Measurements from ENCODE around the gene MFAP2.
"Not testable (repeated sequence)": the region's sequence is repeated elsewhere in the genome, so short reads cannot be mapped to it uniquely, and the experiment has no call there.

The MFAP2 gene

DNA sequence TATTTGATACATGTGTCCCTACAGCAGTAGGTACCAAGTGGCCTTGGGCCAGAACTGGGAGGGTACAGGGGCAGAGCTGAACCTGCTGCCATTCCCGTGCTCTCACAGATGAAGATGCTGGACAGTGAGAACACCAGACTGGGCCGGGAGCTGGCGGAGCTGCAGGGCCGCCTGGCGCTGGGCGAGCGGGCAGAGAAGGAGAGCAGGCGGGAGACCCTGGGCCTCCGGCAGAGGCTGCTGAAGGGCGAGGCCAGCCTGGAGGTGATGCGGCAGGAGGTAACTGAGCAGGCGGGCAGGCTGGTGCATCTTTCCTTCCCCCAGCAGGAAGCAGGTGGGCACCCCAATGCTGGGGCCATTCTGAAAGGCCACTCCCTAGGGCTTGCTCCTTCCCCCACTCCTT is 21.9 kb downstream of the MFAP2 start:
- no peak for DNase-seq

DNA sequence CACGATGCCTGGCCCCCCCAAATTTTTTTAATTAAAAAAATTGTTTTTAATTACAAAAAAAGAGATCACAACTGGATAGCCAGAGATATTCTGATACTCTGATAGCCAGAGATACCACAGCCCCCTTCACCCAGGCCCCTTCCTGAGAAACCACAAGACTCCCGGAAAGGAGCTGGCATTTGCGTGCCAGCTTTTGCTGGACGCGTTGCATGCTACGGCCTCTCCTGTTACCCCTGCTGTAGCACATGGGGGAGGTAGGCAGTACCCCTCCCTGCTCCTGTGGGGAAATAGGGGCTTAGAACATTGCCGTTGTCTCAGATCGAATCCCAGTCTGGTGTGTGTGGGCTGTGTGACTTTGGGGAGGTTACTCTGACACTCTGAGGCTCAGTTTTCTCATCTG is 22.7 kb downstream of the MFAP2 start:
- no peak for DNase-seq

DNA sequence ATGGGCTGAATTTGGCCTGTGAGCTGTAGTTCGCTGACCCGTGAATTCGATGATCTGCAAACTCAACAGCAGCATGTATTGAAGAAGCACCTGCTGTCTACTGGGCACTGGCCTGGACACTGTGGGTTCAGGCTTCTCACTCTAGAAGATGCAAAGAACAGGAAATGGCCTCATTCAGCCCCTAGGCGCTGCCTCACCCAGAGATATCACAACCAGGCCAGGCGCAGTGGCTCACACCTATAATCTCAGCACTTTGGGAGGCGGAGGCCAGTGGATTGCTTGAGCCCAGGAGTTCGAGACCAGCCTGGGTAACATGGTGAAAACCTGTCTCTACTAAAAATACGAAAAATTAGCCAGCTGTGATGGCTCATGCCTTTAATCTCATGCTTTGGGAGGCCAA is 23.6 kb downstream of the MFAP2 start:
- no peak for DNase-seq

DNA sequence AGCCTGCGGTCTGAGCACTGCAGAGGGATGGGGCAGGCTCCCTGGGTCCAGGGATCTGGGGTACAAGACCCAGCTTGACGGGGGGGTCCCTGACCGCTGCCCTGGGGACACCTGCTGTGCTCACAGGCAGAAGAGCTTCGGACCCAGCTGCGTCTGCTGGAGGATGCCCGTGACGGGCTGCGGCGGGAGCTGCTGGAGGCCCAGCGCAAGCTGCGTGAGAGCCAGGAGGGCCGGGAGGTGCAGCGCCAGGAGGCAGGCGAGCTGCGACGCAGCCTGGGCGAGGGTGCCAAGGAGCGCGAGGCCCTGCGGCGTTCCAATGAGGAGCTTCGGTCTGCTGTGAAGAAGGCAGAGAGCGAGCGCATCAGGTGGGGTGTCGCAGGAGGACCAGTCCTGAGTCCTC is 25.2 kb downstream of the MFAP2 start:
- DNase-seq = no peak

DNA sequence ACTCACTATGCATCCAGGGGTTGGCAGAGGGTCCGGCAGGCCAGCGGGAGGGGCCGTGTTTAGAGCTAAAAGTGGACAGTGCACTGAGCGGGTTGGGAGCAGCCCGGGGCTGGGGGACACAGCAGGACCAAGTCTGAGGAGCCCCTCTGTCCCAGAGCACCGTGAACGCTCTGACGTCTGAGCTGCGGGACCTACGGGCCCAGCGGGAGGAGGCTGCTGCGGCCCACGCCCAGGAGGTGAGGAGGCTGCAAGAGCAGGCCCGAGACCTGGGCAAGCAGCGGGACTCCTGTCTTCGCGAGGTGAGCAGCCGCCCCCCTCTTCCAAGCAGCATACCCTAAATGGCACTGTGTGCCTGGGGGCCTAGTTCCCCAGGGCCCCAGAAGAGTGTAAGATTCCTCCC is 25.8 kb downstream of the MFAP2 start:
- no peak for DNase-seq

DNA sequence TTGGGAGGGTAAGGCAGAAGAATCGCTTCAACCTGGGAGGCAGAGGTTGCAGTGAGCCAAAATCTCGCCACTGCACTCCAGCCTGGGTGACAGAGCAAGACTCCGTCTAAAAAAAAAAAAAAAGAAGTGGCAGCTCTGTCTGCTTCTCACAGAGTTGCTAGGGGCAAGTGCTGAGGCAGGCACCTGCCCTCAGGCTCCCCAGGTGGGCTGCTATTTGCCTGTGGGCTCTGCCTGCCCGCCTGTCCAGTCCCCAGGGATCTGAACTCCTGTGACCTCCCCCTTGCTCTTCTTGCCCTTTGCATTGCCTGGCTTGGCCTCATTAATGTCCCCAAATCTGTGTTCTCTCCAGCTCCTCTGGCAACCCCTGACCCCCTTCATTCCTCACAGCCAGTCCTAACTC is 28.0 kb downstream of the MFAP2 start:
- not testable (repeated sequence) for DNase-seq

DNA sequence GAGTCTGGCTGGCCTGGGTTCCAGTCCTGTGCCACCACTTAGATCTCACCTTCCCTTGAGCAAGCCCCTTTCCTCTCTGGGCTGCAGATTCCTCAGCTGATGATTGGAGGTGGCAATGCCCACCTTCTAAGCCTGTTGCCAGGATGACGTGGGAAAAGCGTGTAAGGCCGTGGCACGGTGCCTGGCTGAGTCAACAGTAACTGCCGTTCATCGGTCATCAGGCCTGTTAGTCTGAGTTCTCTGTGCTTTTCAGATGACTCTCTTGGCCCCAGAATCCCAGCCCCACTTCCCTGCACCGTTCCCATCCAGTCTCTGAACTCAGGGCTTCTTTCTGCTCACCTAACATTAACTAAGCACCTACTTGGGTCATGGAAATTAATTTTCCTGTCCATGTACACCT is 31.4 kb downstream of the MFAP2 start:
- DNase-seq = not testable (repeated sequence)

DNA sequence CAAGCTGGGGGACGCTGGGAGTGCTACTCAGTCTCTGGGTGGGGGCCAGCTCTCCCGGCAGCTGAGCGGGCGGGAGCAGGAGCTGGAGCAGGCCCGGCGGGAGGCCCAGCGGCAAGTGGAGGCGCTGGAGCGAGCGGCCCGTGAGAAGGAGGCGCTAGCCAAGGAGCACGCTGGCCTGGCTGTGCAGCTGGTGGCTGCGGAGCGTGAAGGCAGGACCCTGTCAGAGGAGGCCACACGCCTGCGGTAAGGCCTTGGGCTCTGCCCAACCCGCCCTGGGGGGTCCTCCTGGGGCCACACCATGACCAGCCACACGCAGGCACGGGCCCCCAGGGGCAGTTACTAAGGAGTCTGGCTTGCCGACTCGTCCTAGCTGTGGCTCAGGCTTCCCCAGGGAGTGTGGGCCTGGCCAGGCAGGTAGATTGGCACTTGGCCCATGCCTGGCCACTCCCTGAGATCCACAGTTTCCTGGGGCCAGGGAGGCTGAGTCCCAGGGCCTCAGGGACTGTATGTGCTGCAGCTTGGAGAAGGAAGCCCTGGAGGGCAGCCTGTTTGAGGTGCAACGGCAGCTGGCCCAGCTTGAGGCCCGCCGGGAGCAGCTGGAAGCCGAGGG is 32.0 kb downstream of the MFAP2 start:
- not testable (repeated sequence) for DNase-seq

DNA sequence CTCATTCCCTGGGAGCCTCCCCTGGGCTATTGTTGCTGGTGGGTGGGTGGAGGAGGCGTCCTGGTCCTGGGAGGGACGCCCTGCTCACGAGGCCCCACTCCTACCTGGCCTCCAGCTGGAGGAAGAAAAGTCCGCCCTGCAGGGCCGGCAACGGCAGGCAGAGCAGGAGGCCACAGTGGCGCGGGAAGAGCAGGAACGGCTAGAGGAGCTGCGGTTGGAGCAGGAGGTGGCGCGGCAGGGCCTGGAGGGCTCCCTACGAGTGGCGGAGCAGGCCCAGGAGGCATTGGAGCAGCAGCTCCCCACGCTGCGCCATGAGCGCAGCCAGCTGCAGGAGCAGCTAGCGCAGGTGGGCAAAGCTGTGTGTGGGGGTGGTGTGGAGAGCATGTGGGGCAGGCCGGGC is 33.8 kb downstream of the MFAP2 start:
- DNase-seq = no peak

DNA sequence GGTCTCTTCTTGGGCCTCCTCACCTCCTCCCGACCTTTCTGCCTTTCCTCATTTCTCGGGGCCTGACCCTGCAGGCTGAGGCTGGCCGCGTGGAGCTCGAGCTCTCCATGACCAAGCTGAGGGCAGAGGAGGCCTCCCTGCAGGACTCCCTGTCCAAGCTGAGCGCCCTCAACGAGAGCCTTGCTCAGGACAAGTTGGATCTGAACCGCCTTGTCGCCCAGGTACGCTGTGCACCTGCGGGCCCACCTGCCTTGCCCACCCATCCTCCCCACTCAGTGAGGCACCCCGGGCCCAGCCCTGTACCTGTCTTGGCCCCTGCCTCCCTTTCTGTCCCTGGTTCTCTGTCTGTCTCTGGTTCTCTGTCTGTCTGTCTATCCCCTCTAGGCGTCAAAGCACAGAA is 34.2 kb downstream of the MFAP2 start:
- not testable (repeated sequence) for DNase-seq

DNA sequence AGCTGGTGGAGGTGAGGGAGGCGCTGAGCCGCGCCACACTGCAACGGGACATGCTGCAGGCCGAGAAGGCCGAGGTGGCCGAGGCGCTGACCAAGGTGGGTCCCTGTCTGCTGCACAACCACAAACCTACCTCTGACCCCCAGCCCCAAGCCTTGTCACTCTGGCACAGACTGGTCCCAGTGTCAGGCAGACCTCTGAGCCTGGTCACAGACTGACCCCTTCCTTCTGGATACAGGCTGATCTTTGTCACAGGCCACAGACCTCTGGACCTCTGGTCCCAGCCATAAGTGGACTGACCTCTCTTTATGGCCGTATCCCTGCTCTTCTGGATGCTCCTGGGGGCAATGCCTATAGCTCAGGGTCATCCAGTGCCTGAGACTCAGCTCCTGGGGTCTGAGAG is 34.9 kb downstream of the MFAP2 start:
- not testable (repeated sequence) for DNase-seq

DNA sequence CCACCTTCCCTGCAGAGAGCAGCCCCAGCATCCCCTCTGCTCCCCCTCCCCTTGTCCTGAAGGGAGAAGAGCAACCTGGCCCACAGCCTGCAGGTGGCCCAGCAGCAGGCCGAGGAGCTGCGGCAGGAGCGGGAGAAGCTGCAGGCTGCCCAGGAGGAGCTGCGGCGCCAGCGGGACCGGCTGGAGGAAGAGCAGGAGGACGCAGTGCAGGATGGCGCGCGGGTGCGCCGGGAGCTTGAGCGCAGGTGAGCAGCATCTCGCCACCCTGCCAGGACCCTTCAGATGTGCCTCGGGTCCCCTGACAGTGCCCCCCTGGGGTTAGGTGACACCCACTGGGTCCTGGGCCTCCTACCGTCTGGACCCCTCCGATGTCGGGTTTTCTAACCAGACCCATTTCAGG is 36.4 kb downstream of the MFAP2 start:
- no peak for DNase-seq

DNA sequence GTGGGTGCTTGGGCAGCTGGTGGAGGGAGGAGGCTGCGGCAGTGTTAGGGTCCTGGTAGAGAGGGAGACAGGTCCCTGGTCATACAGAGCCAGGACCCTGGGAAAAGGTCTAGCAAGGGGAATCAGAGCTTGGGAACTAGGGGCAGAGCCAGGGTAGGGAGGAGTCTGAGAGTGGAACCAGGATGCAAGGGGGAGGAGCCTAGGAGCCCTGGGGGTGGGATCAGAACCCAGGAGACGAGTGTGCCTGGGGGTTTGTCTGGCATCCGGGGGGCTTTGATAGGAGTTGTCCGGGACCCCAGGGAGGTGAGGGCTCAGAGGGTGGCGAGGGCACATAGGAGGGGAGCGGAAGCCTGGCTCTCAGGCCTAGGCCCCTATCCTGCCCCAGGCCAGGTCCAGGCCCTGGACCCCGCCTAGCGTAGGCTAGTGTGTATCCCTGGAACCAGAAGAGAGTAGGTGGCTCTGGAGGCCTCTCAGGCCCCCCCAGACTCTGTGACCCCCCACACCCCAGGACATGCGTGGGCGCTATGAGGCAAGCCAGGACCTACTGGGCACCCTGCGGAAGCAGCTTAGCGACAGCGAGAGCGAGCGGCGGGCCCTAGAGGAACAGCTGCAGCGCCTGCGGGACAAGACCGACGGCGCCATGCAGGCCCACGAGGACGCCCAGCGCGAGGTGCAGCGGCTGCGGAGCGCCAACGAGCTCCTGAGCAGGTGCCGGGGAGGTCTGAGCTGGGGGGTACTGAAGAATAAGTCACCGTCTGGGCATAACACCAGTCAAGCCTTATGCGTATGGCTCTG is 40.8 kb downstream of the MFAP2 start:
- DNase-seq = not testable (repeated sequence)

DNA sequence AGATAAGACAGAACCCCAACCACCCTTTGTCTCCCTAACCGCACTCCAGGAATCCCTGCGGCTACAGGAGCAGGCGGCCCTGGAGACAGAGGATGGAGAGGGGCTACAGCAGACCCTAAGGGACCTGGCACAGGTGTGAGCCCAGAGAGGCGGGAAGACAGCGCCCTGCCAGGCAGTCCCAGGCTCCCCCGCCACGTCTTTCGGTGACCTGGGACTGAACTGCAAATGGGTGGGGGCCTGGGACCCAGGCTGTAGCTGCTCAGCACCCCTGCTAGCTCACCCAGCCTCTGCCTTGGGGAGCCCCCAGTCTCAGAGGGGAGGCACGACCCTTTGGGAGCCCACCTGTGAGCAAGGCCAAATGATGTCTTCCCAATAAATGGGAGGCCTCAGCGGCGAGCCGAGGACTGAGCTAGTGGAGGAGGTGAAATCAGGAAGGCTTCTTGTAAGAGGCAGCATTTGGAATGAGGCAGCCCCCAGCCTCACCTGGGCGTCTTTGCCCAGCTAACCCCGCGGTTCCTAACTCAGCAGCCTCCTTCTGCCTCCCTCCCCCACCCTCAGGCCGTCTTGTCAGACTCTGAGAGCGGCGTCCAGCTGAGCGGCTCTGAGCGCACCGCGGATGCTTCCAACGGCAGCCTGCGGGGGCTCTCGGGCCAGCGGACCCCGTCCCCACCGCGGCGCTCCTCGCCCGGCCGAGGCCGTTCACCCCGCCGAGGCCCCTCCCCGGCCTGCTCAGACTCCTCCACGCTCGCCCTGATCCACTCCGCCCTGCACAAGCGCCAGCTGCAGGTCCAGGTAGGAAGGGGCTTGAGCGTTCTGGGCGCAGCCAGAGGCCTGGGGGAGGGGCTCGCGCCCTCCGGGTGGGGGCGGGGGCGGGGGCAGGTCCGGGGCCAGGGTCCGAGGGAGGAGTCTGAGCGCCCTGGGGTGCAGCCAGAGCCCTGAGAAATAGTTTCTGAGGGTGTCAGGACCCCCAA is 41.8 kb downstream of the MFAP2 start:
- DNase-seq = no peak

DNA sequence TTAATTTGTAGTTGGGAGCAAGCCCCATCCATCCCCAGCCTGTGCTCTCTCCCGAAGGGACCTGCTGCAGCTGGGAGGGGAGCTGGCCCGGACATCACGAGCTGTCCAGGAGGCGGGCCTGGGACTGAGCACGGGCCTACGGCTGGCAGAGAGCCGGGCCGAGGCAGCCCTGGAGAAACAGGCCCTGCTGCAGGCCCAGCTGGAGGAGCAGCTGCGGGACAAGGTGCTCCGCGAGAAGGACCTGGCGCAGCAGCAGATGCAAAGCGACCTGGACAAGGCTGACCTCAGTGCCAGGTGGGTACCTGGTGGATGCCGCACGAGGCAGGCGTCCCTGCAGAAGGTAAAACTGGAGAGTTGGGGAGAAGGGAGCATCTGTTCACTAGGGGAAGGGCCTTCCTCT is 43.8 kb downstream of the MFAP2 start:
- not testable (repeated sequence) for DNase-seq

DNA sequence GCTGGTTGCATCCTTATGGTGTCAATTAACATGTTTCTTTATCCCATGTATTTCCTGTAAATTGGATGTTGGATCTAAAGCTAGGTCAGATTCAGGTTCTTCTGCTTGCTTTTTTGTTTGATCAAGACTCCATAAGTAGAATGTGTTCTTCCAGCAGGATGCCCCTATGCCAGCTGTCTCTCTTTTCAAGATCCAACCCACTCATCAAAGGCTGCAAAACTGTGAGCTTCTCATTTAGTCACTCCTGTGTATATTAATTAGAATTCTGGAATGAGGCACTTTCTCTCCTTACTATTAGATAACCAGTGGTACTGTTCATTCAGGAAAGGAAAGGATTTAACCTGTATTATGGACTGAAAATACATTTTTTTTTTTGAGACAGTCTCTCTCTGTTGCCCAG is 46.5 kb downstream of the MFAP2 start:
- DNase-seq = not testable (repeated sequence)

DNA sequence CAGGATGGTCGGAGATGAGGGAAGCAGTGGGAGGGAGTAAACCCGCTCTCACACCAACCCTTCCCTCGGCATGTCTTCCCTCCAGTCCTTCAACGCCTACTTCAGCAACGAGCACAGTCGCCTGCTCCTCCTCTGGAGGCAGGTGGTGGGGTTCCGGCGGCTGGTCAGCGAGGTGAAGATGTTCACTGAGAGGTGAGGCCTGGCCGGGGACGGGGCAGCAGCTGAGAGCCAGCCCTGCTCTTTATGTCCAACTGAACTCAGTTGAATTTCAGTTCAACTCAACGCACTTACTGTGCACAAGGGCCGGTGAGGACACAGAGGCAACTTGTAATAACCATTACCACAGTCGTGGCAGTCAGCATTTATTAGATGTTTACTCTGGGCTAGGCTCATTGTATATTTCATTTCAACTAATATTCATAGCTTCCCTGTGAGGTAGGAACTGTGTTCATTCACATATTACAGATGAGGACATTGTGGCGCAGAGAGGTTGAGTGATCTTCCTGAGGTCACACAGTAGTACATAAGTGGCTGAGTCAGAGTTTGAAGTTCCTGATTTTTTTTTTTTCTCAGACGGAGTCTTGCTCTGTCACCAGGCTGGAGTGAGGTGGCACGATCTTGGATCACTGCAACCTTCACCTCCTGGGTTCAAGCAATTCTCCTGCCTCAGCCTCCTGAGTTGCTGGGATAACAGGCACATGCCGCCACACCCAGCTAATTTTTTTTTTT is 49.0 kb downstream of the MFAP2 start:
- DNase-seq = not testable (repeated sequence)

DNA sequence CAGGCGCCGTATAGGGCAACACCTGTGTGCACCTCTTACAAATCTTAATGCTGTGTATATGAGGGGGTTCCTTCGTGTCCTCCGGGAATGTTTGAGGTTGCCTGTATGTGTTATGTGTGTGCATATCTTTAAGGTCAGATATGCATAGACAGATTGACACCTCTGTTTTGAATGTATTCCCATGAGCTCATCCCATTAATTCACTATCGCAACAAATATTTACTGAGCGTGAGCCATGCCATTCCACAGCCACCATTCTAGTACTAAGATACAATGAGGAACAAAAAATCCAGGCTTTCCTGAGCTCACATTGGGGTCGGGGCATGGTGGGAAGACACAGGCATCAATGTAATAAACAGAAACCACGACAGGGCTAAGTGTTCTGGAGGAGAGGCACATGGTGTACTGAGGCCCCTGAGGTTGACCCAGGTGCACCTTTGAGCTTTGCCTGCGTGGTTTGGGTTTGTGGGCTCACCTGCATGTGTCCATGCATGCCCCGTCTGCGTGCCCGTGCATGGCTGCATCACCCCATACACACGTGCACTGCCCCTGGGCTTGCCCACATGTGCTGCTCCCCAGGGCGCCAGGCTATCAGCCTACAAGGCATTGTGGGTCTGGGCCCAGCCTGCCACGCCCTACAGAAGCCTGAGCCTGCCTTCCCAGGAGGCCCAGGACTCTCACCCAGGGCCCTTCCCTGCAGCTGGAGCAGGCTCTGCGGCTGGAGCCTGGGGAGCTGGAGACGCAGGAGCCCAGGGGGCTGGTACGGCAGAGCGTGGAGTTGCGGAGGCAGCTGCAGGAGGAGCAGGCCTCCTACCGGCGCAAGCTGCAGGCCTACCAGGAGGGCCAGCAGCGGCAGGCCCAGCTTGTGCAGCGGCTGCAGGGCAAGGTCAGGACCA is 51.0 kb downstream of the MFAP2 start:
- DNase-seq = not testable (repeated sequence)

DNA sequence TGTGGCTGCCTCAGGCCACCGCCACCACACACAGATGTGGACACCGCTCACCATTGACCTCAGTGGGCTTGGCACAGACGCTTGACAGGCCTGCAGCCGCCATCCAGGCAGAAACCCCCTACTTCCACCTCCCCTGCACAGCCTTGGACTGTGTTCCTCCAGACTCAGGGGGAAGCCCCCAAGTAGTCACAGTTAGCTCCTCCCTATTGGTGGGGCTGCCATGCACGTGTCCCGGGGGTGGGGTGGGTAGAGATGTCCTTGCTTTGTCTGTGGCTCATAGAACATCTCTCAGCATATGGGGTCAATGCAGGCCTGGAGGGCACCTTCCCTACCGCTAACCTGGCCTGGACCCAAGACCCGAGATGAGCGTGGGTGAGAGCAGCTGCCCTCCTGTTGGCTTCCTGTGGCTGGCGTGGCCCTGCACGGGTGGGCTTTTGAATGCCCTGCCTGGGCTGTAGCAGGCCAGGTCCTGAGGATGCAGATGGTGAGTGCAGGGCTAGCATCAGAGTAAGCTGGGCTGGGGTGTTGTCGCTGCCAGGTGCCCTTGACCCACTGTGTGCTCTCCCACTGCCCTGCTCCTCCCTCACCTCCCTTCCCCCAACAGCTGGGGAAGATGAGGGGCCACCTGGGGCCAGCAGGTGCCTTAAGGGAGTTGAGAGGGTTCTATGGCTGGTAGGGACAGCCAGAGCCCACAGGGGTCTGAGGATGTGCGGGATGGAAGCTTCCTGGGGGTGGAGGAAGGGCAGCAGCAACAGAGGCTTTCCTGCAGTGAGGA is 52.5 kb downstream of the MFAP2 start:
- no peak for DNase-seq

DNA sequence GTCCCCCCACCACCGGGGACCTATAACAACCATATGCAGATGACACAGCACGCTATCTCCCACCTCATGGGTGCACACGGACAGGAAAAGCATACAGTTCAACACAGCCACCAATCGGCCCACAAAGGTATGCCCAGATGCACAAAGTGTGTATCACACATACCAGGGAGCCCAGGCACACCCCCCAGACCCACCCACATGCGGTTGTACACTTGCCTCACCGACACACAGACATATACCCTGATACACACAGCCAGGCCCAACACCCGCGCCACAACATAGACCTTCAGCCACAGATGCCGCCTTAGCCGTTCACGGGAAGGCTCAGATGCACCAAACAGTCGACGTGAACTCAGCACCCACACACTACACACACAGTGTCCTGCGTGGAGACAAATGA is 53.2 kb downstream of the MFAP2 start:
- no peak for DNase-seq
